Neural cell (in vitro differentiated cells): ENCODE measurements around the gene YJEFN3. TPM values are rescaled to one million over a fixed set of nuclear protein-coding genes. Genes with fewer than 3 reads are reported as not detected.

Experiments used
- H2AFZ ChIP-seq: fragments of 200-600, 300-800 bp; sonication (generic), shearing (Covaris generic); 2 replicates; pipeline ENCODE4 v1.6.0; 2014; ENCODE audit warnings: low read depth, mild to moderate bottlenecking, antibody characterized with exemption, low read length, moderate library complexity
- H3F3A ChIP-seq: fragments of 200-600 bp; shearing (Covaris generic); 2 replicates; pipeline ENCODE4 v1.6.1; 2016; ENCODE audit warnings: mild to moderate bottlenecking, moderate library complexity, mixed read lengths, antibody characterized with exemption, low read length; ENCODE audit not compliant: insufficient read depth, poor library complexity, severe bottlenecking
- H3K27ac ChIP-seq: fragments of 200-600, 300-800 bp; sonication (generic), shearing (Covaris generic); 2 replicates; pipeline ENCODE4 v1.5.1; 2014; ENCODE audit warnings: mild to moderate bottlenecking, low read length, moderate library complexity
- H3K27me3 ChIP-seq: fragments of 300-800, 200-600 bp; sonication (generic), shearing (Covaris generic); 2 replicates; pipeline ENCODE4 v1.6.0; 2014; ENCODE audit warnings: mild to moderate bottlenecking, low read depth, low read length, moderate library complexity; ENCODE audit not compliant: insufficient read depth
- H3K36me3 ChIP-seq: fragments of 300-800, 200-600 bp; sonication (generic), shearing (Covaris generic); 2 replicates; pipeline ENCODE4 v1.5.1; 2014; ENCODE audit warnings: mild to moderate bottlenecking, antibody characterized with exemption, low read length, moderate library complexity; ENCODE audit not compliant: insufficient read depth
- H3K4me2 ChIP-seq: fragments of 300-800, 200-600 bp; sonication (generic), shearing (Covaris generic); 2 replicates; pipeline ENCODE4 v1.6.0; 2014; ENCODE audit warnings: mild to moderate bottlenecking, low read length
- H3K4me3 ChIP-seq: fragments of 300-800, 200-600 bp; sonication (generic), shearing (Covaris generic); 2 replicates; pipeline ENCODE4 v1.5.1; 2014; ENCODE audit warnings: mild to moderate bottlenecking, low read length, moderate library complexity
- H3K79me2 ChIP-seq: fragments of 200-600 bp; shearing (Covaris generic); replicated peaks from 2 replicates; pipeline ENCODE4 v1.6.0; 2014; ENCODE audit warnings: mild to moderate bottlenecking, low read length, moderate library complexity; ENCODE audit not compliant: insufficient read depth
- H3K9ac ChIP-seq: fragments of 300-800, 200-600 bp; sonication (generic), shearing (Covaris generic); 2 replicates; pipeline ENCODE4 v1.6.1; 2016; ENCODE audit warnings: mild to moderate bottlenecking, low read length, mixed read lengths
- H3K9me2 ChIP-seq: fragments of 200-600 bp; shearing (Covaris generic); 2 replicates; pipeline ENCODE4 v1.6.1; 2016; ENCODE audit warnings: mild to moderate bottlenecking, low read length, mixed read lengths; ENCODE audit not compliant: insufficient read depth
- H3K9me3 ChIP-seq: fragments of 200-600, 300-800 bp; sonication (generic), shearing (Covaris generic); 2 replicates; pipeline ENCODE4 v1.6.1; 2016; ENCODE audit warnings: mild to moderate bottlenecking, mixed run types, low read length, moderate library complexity, mixed read lengths
- H4K20me1 ChIP-seq: fragments of 200-600 bp; shearing (Covaris generic); 2 replicates; pipeline ENCODE4 v1.6.1; 2016; ENCODE audit warnings: mild to moderate bottlenecking, mixed run types; ENCODE audit not compliant: insufficient read depth
- CTCF ChIP-seq: fragments of 450-650 bp; IDR thresholded peaks from 2 replicates; pipeline ENCODE4 v1.5.1; 2014; ENCODE audit warnings: antibody characterized with exemption, mild to moderate bottlenecking, moderate library complexity; ENCODE audit not compliant: poor library complexity, severe bottlenecking
- EP300 ChIP-seq: fragments of 450-650 bp; conservative IDR thresholded peaks from 2 replicates; pipeline ENCODE4 v1.6.1; 2014; ENCODE audit warnings: antibody characterized with exemption, mild to moderate bottlenecking, moderate library complexity; ENCODE audit not compliant: poor library complexity, severe bottlenecking
- EZH2 ChIP-seq: fragments of 200-600, 300-800 bp; shearing (Covaris generic), sonication (generic); IDR thresholded peaks from 2 replicates; pipeline ENCODE4 v1.6.1; 2014; ENCODE audit warnings: antibody characterized with exemption, low read length, borderline replicate concordance, mild to moderate bottlenecking; ENCODE audit not compliant: insufficient read depth, poor library complexity, severe bottlenecking
- MXI1 ChIP-seq: fragments of 450-650 bp; conservative IDR thresholded peaks from 2 replicates; pipeline ENCODE4 v1.6.1; 2014; ENCODE audit warnings: antibody characterized with exemption, mild to moderate bottlenecking; ENCODE audit not compliant: poor library complexity, severe bottlenecking
- POLR2AphosphoS5 ChIP-seq: IDR thresholded peaks from 2 replicates; pipeline ENCODE4 v1.6.1; 2012
- RAD21 ChIP-seq: fragments of 450-650 bp; conservative IDR thresholded peaks from 2 replicates; pipeline ENCODE4 v1.6.1; 2014; ENCODE audit warnings: antibody characterized with exemption, mild to moderate bottlenecking, moderate library complexity
- REST ChIP-seq: IDR thresholded peaks from 2 replicates; pipeline ENCODE4 v1.6.1; 2012; ENCODE audit warnings: borderline replicate concordance
- SMC3 ChIP-seq: fragments of 450-650 bp; conservative IDR thresholded peaks from 2 replicates; pipeline ENCODE4 v1.6.1; 2014; ENCODE audit warnings: antibody characterized with exemption, mild to moderate bottlenecking, moderate library complexity; ENCODE audit not compliant: poor library complexity
- TAF1 ChIP-seq: IDR thresholded peaks from 2 replicates; pipeline ENCODE4 v1.6.1; 2012; ENCODE audit warnings: low read depth
- polyA plus RNA-seq: library from polyadenylated mRNA; depleted of rRNA; stranded (reverse); fragments of >200 nt; gene quantifications from 2 replicates; pipeline ENCODE4 v1.2.3, GENCODE V29; 2014

Gene YJEFN3
- polyA plus RNA-seq, 1 donor from 2014 or later, result 26.9 TPM

- H3F3A ChIP-seq, result no peaks in the 10 kb centered on the region
- H3K4me2 ChIP-seq, result no peak overlapping the region
- H3K27me3 ChIP-seq, result no peaks in the 10 kb centered on the region
- H3K27ac ChIP-seq, result no peak overlapping the region
- H3K79me2 ChIP-seq, result no peaks in the 10 kb centered on the region
- H3K36me3 ChIP-seq, result peaks cover 5% of the 10 kb centered on the region
- H3K9me3 ChIP-seq, result no peaks in the 10 kb centered on the region
- no peak for TF ChIP-seq EP300
- TF ChIP-seq POLR2AphosphoS5, result no peak
- no peak for TF ChIP-seq TAF1
- TF ChIP-seq EZH2, result no peak
- no peak for TF ChIP-seq CTCF
- TF ChIP-seq SMC3, result no peak
- TF ChIP-seq RAD21, result no peak
- no peak for TF ChIP-seq MXI1
- TF ChIP-seq REST, result no peak
- H2AFZ ChIP-seq, result no peak overlapping the region
- H4K20me1 ChIP-seq, result no peaks in the 10 kb centered on the region
- H3K9ac ChIP-seq, result no peak overlapping the region
- no peak overlapping the region for H3K4me3 ChIP-seq
- H3K9me2 ChIP-seq, result no peaks in the 10 kb centered on the region
Observed at GRCh38 chr19:19506592-19506991, 22.1 kb upstream of the YJEFN3 start.

- Histone ChIP-seq H3K9ac (no peak overlapping the region), H3K9me2 (no peaks in the 10 kb centered on the region), H4K20me1 (no peaks in the 10 kb centered on the region), H3F3A (no peaks in the 10 kb centered on the region), H3K36me3 (peaks cover 5% of the 10 kb centered on the region), H3K27me3 (no peaks in the 10 kb centered on the region), H3K9me3 (no peaks in the 10 kb centered on the region), H3K79me2 (no peaks in the 10 kb centered on the region), H3K4me3 (no peak overlapping the region), H2AFZ (no peak overlapping the region), H3K4me2 (no peak overlapping the region), H3K27ac (no peak overlapping the region)
- TF ChIP-seq SMC3, result no peak
- TF ChIP-seq TAF1, result no peak
- no peak for TF ChIP-seq EZH2
- no peak for TF ChIP-seq CTCF
- no peak for TF ChIP-seq RAD21
- no peak for TF ChIP-seq EP300
- TF ChIP-seq MXI1, result no peak
- no peak for TF ChIP-seq REST
- no peak for TF ChIP-seq POLR2AphosphoS5
Observed at GRCh38 chr19:19507354-19507753, 21.4 kb upstream of the YJEFN3 start.
